Diencephalon (tissue), 1 donor: ENCODE results near the gene TSPAN14. TPM values are rescaled to one million over a fixed set of nuclear protein-coding genes. Genes with fewer than 3 reads are reported as not detected.

Source experiments
- total RNA-seq: library from RNA; depleted of rRNA; stranded (reverse); fragments of >200 nt; gene quantifications from one replicate; pipeline ENCODE4 v1.2.3, GENCODE V29; 2014

TSPAN14 gene, protein sequence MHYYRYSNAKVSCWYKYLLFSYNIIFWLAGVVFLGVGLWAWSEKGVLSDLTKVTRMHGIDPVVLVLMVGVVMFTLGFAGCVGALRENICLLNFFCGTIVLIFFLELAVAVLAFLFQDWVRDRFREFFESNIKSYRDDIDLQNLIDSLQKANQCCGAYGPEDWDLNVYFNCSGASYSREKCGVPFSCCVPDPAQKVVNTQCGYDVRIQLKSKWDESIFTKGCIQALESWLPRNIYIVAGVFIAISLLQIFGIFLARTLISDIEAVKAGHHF
- total RNA-seq = 15.0 TPM

DNA sequence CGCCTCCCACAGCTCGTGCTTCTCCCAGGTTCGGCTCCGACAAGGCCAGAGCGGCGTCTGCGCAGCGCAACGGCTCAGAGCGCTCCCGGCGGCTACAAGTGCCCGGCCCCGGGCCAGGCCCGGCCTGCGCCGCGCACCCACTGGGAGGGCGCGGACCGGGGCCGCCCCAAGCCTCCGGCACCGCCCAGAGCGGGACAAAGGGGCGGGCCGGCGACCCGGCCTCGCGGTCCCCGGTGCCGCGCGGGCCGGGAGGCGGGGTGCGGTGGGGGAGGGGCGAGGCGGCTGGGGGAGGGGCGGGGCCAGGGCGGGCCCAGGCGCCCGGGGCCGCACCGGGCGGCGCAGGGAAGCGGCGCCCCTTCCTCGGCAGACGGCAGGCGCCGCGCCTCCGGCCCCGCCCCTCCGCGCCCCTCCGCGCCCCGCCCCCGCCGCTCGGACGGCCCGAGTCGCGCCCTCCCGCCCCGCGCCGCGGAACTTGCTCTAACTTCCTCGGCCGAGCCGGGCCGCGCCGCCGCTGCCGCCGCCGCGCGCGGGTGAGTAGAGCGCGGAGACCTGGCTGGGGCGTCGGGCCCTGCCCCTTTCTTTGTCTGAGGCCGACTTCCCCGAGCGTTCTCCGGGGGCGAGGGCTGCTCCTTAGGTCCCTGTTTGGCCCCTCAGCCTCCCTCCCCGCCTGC is at the start of gene TSPAN14:
Gene TSPAN14 (plus strand): TSS at position 469 of the 671 bp plus-strand sequence. CDS start 34,924 bp downstream, outside the sequence.

DNA sequence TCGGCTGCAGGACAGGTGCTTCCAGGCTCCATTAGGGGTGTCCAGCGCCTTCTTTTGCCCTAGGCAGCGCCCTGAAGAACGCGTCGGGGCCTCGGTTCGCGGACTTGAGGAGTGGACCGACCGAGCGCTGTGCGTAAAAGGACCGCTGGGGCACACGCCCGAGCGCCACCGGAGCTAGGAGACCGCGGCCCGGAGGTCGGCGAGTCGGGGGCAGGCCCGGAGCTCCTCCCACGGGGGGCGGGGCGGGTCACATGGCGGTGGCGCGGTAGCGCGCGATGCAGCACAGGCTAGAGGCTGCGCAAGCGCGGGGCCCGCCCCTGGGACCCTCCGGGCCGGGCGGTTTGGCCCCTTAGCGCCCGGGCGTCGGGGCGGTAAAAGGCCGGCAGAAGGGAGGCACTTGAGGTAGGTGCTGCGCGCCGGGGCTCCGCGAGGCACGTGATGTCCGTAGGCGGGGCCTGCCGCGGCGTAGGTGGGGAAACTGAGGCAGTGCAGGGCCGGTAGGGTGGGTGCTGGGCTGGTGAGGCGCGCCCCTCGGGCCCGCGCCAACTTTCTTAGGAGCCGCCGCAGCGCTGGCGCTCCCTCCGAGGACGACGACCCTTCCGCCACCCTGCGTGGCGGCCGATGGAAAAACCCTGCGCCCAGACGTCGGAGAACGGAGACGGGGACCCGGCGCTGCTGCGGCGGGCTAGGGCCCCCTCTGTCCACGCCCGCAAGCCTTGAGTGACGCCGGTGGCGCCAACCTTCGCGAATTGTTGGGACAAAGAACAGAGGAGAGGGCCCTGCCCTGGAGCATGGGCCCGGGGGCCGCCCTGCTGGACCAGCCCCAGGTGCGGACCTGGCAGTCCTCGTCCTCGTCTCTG is 45.6 kb upstream of the TSPAN14 start, which contains the start of gene PRXL2A:
Gene PRXL2A (plus strand): TSS at position 310 of the 860 bp plus-strand sequence. CDS start 11,917 bp downstream, outside the sequence.

DNA sequence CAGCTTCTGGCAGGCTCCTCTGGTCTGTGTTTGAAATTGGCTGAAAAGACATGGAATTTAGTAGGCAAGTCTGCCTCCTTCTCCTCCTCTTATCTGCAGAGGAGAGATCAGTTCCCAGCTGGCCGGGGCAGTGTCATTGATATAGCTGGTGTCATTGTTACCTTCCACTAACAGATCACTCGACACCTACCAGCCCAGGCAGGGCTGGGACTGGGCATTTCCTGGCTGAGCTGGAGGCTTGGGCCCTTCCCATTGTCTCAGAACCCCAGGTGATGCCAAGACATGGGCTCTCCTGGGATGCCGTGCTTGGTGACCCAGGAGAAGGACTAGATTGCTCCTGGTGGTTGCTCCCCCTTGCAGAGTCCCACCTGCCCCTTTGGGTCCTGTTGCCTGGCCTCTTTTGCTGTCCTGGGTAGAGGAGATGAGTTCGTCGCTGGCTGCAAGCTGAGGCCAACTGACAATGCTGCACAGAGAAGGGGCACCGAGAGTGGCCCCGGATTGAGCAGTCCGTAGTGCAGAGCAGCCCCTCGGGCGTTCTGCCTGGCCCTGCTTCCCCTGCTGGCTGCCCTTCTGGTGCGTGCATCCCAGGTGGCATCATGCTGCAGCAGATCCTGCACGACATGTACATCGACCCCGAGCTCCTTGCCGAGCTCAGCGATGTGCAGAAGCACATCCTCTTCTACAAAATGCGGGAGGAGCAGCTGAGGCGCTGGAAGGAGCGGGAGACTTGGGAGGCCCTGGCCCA is 83.8 kb downstream of the TSPAN14 start, which contains the start of gene SH2D4B:
Gene SH2D4B (plus strand): TSS at position 167 of the 745 bp plus-strand sequence. CDS start 430 bp downstream, at position 597.

Other genes starting within 250 kb of the TSPAN14 start
- gene ANXA11, start 248.8 kb upstream of the TSPAN14 start, total RNA-seq = 5.5 TPM
- not detected for gene MAT1A, start 164.7 kb upstream of the TSPAN14 start, total RNA-seq
- gene DYDC1, start 97.6 kb upstream of the TSPAN14 start, total RNA-seq = 0.92 TPM
- 9.9 TPM for gene DYDC2, start 97.5 kb upstream of the TSPAN14 start, total RNA-seq
- gene PRXL2A, start 45.8 kb upstream of the TSPAN14 start, total RNA-seq = 68.3 TPM
- 0.23 TPM for gene SH2D4B, start 83.6 kb downstream of the TSPAN14 start, total RNA-seq